GM23338 (cell line): ENCODE results near the gene HDAC10.

ENCODE experiments used
- CREB1 ChIP-seq: fragments of 250-450 bp; sonication (Bioruptor Pico); IDR thresholded peaks from 2 replicates; pipeline ENCODE4 v1.5.0; 2020; ENCODE audit warnings: low read depth, mild to moderate bottlenecking, moderate library complexity
- EZH2 ChIP-seq: fragments of 200-600 bp; sonication (generic); IDR thresholded peaks from one replicate; pipeline ENCODE4 v1.8.0; 2017; ENCODE audit warnings: antibody characterized with exemption, mild to moderate bottlenecking, low read depth; ENCODE audit not compliant: unreplicated experiment
- EZH2phosphoT487 ChIP-seq: fragments of 200-600 bp; sonication (generic); IDR thresholded peaks from one replicate; pipeline ENCODE4 v1.8.1; 2018; ENCODE audit warnings: antibody characterized with exemption; ENCODE audit not compliant: unreplicated experiment
- JUNB ChIP-seq: IDR thresholded peaks from one replicate; pipeline ENCODE4 v1.6.1; 2016; ENCODE audit warnings: antibody characterized with exemption; ENCODE audit not compliant: unreplicated experiment
- NANOG ChIP-seq: IDR thresholded peaks from 2 replicates; pipeline ENCODE4 v1.6.1; 2016; ENCODE audit warnings: antibody characterized with exemption, borderline replicate concordance
- POLR2AphosphoS5 ChIP-seq: IDR thresholded peaks from 2 replicates; pipeline ENCODE4 v1.6.1; 2016; ENCODE audit warnings: antibody characterized with exemption, low read depth
- ZNF331 ChIP-seq: fragments of 250-450 bp; sonication (Bioruptor Pico); IDR thresholded peaks from 2 replicates; pipeline ENCODE4 v1.5.0; 2020; ENCODE audit warnings: low read depth, mild to moderate bottlenecking, moderate library complexity
- TF ChIP-seq, protein P1 (sequence below), 2 experiments: fragments of 200-600 bp in 1 of 2; sonication (generic) in 1 of 2; conservative IDR thresholded peaks; 2 replicates each; pipeline versions ENCODE4 v1.5.1 to v1.6.1; 2016 to 2017; ENCODE audit warnings: antibody characterized with exemption in 2 of 2, low read depth in 2 of 2, mild to moderate bottlenecking in 2 of 2, moderate library complexity in 1 of 2
- TF ChIP-seq, protein P2 (sequence below): IDR thresholded peaks from one replicate; pipeline ENCODE4 v1.6.1; 2018; ENCODE audit warnings: antibody characterized with exemption; ENCODE audit not compliant: unreplicated experiment
- TF ChIP-seq, protein P3 (sequence below): fragments of 250-450 bp; sonication (Bioruptor Pico); IDR thresholded peaks from 2 replicates; pipeline ENCODE4 v1.5.0; 2020; ENCODE audit warnings: mild to moderate bottlenecking, moderate library complexity

DNA sequence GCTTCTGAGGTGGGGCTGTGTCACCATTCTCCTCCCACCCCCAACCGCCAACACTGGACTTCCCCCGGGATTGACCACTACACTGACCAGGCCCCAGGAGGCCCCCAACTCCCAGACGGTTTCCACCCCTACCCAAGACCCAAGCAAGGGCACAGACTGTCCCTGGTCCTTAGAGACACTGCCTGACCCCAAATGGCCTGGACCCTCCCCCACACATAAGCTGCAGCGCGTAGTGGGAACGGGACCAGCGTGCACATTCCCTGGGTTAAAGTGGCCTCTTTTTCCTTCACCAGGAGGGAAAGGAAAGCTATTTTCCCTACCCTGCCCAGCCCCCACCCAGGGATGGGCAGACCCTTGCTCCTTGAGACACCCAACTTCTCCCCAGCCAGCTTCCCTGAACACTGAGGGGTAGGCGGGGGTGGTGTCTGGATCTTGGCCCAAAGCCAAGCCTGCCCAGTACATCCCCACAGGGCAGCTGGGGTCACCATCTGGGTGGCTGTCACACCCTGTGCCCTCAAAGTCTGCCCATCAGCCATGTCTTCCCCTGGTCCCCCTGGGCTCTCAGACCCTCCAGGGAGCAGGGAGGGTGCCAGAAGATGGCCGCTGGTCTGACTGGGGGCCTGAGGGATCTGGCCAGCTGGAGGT lies 12.0 kb upstream of the HDAC10 start:
- TF ChIP-seq, protein P1, sequence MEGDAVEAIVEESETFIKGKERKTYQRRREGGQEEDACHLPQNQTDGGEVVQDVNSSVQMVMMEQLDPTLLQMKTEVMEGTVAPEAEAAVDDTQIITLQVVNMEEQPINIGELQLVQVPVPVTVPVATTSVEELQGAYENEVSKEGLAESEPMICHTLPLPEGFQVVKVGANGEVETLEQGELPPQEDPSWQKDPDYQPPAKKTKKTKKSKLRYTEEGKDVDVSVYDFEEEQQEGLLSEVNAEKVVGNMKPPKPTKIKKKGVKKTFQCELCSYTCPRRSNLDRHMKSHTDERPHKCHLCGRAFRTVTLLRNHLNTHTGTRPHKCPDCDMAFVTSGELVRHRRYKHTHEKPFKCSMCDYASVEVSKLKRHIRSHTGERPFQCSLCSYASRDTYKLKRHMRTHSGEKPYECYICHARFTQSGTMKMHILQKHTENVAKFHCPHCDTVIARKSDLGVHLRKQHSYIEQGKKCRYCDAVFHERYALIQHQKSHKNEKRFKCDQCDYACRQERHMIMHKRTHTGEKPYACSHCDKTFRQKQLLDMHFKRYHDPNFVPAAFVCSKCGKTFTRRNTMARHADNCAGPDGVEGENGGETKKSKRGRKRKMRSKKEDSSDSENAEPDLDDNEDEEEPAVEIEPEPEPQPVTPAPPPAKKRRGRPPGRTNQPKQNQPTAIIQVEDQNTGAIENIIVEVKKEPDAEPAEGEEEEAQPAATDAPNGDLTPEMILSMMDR (conservative IDR thresholded peaks at IDR 0.05; ENCODE audit: low read depth in 2 of 2): no peak
- TF ChIP-seq EZH2 (no peak), POLR2AphosphoS5 (no peak), CREB1 (CRISPR knock-in tag) (no peak), ZNF331 (CRISPR knock-in tag) (no peak), EZH2phosphoT487 (no peak), NANOG (no peak), JUNB (no peak)
- TF ChIP-seq, protein P2, sequence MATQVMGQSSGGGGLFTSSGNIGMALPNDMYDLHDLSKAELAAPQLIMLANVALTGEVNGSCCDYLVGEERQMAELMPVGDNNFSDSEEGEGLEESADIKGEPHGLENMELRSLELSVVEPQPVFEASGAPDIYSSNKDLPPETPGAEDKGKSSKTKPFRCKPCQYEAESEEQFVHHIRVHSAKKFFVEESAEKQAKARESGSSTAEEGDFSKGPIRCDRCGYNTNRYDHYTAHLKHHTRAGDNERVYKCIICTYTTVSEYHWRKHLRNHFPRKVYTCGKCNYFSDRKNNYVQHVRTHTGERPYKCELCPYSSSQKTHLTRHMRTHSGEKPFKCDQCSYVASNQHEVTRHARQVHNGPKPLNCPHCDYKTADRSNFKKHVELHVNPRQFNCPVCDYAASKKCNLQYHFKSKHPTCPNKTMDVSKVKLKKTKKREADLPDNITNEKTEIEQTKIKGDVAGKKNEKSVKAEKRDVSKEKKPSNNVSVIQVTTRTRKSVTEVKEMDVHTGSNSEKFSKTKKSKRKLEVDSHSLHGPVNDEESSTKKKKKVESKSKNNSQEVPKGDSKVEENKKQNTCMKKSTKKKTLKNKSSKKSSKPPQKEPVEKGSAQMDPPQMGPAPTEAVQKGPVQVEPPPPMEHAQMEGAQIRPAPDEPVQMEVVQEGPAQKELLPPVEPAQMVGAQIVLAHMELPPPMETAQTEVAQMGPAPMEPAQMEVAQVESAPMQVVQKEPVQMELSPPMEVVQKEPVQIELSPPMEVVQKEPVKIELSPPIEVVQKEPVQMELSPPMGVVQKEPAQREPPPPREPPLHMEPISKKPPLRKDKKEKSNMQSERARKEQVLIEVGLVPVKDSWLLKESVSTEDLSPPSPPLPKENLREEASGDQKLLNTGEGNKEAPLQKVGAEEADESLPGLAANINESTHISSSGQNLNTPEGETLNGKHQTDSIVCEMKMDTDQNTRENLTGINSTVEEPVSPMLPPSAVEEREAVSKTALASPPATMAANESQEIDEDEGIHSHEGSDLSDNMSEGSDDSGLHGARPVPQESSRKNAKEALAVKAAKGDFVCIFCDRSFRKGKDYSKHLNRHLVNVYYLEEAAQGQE: no peak
- TF ChIP-seq, protein P3, sequence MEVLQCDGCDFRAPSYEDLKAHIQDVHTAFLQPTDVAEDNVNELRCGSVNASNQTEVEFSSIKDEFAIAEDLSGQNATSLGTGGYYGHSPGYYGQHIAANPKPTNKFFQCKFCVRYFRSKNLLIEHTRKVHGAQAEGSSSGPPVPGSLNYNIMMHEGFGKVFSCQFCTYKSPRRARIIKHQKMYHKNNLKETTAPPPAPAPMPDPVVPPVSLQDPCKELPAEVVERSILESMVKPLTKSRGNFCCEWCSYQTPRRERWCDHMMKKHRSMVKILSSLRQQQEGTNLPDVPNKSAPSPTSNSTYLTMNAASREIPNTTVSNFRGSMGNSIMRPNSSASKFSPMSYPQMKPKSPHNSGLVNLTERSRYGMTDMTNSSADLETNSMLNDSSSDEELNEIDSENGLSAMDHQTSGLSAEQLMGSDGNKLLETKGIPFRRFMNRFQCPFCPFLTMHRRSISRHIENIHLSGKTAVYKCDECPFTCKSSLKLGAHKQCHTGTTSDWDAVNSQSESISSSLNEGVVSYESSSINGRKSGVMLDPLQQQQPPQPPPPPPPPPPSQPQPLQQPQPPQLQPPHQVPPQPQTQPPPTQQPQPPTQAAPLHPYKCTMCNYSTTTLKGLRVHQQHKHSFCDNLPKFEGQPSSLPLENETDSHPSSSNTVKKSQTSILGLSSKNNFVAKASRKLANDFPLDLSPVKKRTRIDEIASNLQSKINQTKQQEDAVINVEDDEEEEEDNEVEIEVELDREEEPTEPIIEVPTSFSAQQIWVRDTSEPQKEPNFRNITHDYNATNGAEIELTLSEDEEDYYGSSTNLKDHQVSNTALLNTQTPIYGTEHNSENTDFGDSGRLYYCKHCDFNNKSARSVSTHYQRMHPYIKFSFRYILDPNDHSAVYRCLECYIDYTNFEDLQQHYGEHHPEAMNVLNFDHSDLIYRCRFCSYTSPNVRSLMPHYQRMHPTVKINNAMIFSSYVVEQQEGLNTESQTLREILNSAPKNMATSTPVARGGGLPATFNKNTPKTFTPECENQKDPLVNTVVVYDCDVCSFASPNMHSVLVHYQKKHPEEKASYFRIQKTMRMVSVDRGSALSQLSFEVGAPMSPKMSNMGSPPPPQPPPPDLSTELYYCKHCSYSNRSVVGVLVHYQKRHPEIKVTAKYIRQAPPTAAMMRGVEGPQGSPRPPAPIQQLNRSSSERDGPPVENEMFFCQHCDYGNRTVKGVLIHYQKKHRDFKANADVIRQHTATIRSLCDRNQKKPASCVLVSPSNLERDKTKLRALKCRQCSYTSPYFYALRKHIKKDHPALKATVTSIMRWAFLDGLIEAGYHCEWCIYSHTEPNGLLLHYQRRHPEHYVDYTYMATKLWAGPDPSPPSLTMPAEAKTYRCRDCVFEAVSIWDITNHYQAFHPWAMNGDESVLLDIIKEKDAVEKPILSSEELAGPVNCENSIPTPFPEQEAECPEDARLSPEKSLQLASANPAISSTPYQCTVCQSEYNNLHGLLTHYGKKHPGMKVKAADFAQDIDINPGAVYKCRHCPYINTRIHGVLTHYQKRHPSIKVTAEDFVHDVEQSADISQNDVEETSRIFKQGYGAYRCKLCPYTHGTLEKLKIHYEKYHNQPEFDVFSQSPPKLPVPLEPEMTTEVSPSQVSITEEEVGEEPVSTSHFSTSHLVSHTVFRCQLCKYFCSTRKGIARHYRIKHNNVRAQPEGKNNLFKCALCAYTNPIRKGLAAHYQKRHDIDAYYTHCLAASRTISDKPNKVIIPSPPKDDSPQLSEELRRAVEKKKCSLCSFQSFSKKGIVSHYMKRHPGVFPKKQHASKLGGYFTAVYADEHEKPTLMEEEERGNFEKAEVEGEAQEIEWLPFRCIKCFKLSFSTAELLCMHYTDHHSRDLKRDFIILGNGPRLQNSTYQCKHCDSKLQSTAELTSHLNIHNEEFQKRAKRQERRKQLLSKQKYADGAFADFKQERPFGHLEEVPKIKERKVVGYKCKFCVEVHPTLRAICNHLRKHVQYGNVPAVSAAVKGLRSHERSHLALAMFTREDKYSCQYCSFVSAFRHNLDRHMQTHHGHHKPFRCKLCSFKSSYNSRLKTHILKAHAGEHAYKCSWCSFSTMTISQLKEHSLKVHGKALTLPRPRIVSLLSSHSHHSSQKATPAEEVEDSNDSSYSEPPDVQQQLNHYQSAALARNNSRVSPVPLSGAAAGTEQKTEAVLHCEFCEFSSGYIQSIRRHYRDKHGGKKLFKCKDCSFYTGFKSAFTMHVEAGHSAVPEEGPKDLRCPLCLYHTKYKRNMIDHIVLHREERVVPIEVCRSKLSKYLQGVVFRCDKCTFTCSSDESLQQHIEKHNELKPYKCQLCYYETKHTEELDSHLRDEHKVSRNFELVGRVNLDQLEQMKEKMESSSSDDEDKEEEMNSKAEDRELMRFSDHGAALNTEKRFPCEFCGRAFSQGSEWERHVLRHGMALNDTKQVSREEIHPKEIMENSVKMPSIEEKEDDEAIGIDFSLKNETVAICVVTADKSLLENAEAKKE (CRISPR knock-in tag): no peak
